Left ventricle myocardium inferior (tissue), 1 donor: ENCODE results near the gene LUZP2. TPM values are rescaled to one million over a fixed set of nuclear protein-coding genes. Genes with fewer than 3 reads are reported as not detected.

Experiments used
- DNase-seq: peaks from one replicate; pipeline ENCODE4 v3.0.0-alpha.2; 2020
- H3K27ac ChIP-seq: fragments of 200-600 bp; replicated peaks from 2 replicates; pipeline ENCODE4 v1.8.0; 2021
- H3K27me3 ChIP-seq: fragments of 200-600 bp; 2 replicates; pipeline ENCODE4 v1.8.0; 2021; ENCODE audit warnings: low read depth
- H3K36me3 ChIP-seq: fragments of 200-600 bp; 2 replicates; pipeline ENCODE4 v1.8.0; 2021
- H3K4me1 ChIP-seq: fragments of 200-600 bp; 2 replicates; pipeline ENCODE4 v1.8.0; 2021
- H3K4me3 ChIP-seq: fragments of 200-600 bp; 2 replicates; pipeline ENCODE4 v1.8.0; 2021; ENCODE audit warnings: mild to moderate bottlenecking, moderate library complexity
- H3K9me3 ChIP-seq: fragments of 200-600 bp; replicated peaks from 2 replicates; pipeline ENCODE4 v1.8.0; 2021
- intact Hi-C: fragments of 100-400 bp; cut with micrococcal nuclease; formaldehyde crosslinking; loops from one replicate; pipeline ENCODE4 v1.11.0; 2022
- total RNA-seq: library from RNA; stranded (reverse); fragmentation: NEBNext Ultra II Directional; extraction: Animal tissue kit (Norgen Biotek cat#: 25700); gene quantifications from one replicate; pipeline ENCODE4 v1.2.1, GENCODE V29; 2021
- TF ChIP-seq, protein P1 (sequence below): fragments of 200-600 bp; IDR thresholded peaks from 2 replicates; pipeline ENCODE4 v1.8.0; 2021; ENCODE audit warnings: antibody characterized with exemption, mild to moderate bottlenecking, borderline replicate concordance
- donor health status: DM: no; HTN: yes; CAD: no; lungs with severe emphysema.

LUZP2 gene
- total RNA-seq, 1 donor from 2014 or later = not detected

DNA sequence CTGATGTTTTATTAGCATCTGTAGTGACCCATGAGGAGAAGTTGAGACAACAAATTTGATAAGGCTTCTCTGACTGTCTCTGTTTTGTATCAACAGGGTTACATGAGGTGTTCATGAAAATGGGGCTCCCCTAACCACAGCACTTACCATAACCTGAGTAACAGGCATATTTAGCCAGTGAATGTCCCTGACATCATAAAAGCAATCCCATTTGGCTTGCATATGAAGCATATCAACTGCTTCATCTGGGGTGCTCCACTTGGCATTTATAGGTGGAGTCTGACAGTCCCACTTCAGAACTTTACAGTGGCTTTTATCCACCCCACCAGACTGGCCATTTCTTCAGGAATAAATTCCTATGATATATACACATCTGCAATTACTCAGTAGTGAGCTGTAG is 257.6 kb downstream of the LUZP2 start:
- H3K27me3 ChIP-seq = no peaks in the 10 kb centered on the region
- no peaks in the 10 kb centered on the region for H3K9me3 ChIP-seq
- intact Hi-C loops = no loop called here
- H3K4me3 ChIP-seq = no peak overlapping the region
- no peak for DNase-seq
- TF ChIP-seq, protein P1, sequence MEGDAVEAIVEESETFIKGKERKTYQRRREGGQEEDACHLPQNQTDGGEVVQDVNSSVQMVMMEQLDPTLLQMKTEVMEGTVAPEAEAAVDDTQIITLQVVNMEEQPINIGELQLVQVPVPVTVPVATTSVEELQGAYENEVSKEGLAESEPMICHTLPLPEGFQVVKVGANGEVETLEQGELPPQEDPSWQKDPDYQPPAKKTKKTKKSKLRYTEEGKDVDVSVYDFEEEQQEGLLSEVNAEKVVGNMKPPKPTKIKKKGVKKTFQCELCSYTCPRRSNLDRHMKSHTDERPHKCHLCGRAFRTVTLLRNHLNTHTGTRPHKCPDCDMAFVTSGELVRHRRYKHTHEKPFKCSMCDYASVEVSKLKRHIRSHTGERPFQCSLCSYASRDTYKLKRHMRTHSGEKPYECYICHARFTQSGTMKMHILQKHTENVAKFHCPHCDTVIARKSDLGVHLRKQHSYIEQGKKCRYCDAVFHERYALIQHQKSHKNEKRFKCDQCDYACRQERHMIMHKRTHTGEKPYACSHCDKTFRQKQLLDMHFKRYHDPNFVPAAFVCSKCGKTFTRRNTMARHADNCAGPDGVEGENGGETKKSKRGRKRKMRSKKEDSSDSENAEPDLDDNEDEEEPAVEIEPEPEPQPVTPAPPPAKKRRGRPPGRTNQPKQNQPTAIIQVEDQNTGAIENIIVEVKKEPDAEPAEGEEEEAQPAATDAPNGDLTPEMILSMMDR = no peak
- H3K36me3 ChIP-seq = no peaks in the 10 kb centered on the region
- H3K27ac ChIP-seq = no peak overlapping the region
- H3K4me1 ChIP-seq = no peaks in the 10 kb centered on the region

DNA sequence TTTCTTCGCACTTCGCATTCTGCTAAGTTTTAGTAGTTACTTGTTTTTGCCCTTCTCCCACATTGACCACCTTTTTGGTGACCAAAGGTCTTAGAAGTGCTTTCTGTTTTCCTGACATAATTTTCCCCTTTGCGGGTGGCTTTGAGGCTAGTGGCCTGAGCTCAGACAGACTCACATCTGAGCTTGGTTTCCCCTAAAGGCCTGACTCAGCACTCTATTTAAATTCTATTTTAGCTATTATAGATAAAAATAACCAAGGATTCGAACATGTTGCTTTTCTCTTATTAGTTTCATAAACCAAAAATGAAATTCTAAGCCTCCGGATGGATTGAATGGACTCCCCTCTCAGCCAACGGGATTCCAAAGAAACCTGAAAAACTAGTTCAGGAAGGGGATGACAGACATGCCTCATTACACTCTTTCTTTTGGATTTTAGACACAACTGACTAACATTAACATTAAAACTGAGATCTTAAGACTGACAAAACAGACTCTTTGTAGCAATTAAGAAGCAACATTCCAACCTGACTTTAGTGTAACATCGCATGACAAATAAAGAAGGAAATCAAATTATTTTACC is 258.5 kb downstream of the LUZP2 start:
- TF ChIP-seq, protein P1 = no peak
- intact Hi-C loops = no loop called here
- no peak for DNase-seq
- no peak overlapping the region for H3K4me3 ChIP-seq
- no peaks in the 10 kb centered on the region for H3K4me1 ChIP-seq
- H3K27ac ChIP-seq = no peak overlapping the region
- no peaks in the 10 kb centered on the region for H3K27me3 ChIP-seq
- no peaks in the 10 kb centered on the region for H3K36me3 ChIP-seq
- no peaks in the 10 kb centered on the region for H3K9me3 ChIP-seq

DNA sequence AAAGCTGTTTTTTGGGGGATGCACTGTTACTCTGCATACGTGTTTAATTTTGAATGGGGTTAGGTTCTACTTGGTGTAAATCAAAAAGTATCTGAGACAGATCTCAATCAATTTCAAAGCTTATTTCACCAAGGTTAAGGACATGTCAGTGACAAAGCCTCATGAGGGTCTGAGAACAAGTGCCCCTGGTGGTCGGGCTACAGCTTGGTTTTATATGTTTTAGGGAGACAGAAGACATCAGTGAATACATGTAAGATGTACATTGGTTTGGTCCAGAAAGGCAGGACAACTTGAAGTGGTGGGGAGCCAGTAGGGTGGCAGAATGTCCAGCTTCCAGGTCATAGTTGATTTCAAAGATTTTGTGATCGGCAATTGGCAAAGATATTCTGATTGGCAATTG is 262.9 kb downstream of the LUZP2 start:
- no peak overlapping the region for H3K4me3 ChIP-seq
- H3K4me1 ChIP-seq = no peaks in the 10 kb centered on the region
- no peak overlapping the region for H3K27ac ChIP-seq
- no peaks in the 10 kb centered on the region for H3K27me3 ChIP-seq
- intact Hi-C loops = no loop called here
- DNase-seq = no peak
- H3K36me3 ChIP-seq = no peaks in the 10 kb centered on the region
- TF ChIP-seq, protein P1 = no peak
- no peaks in the 10 kb centered on the region for H3K9me3 ChIP-seq

DNA sequence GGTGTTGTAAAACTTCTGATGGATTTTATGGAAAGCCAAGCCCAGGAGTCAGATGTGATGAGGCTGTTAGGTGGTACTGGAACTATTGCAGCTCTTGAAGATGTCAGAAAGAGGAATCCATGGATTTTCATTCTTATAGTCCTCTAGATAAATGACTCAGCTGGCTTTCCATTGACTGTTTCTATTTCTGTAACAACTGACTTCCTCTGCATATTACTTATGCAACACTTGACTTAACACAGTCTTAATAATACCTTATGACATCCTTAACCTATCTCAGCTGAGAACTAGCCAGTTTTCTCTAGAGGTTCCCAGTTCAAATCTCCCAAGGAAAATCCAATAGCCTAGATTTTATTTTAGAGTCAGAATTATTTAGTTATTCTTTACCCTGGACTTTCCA is 263.8 kb downstream of the LUZP2 start:
- Histone ChIP-seq H3K4me1 (no peaks in the 10 kb centered on the region), H3K36me3 (no peaks in the 10 kb centered on the region), H3K27ac (no peak overlapping the region), H3K4me3 (no peak overlapping the region), H3K9me3 (no peaks in the 10 kb centered on the region), H3K27me3 (no peaks in the 10 kb centered on the region)
- intact Hi-C loops = no loop called here
- no peak for DNase-seq
- TF ChIP-seq, protein P1 = no peak

DNA sequence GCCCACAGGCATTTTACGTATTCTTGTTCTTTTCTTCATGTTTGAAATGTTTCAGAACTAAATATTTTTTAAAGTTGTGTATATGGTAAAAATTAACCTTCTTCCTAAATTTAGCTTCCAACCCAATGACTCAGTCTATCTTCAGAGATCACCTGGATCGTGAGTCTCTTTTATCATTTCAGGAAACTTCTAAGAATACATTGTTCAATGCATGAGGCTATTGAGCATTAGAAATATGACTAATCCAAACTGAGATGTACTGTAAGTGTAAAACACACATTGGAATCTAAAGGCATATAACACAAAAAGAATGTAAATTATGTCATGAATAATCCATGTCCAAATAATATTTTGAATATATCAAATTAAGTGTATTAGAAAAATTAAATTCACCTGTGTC is 265.2 kb downstream of the LUZP2 start:
- intact Hi-C loops = no loop called here
- no peak overlapping the region for H3K4me3 ChIP-seq

More for the DNA sequence above, 265.2 kb downstream of the LUZP2 start:
- no peaks in the 10 kb centered on the region for H3K9me3 ChIP-seq
- no peak overlapping the region for H3K27ac ChIP-seq
- H3K27me3 ChIP-seq = no peaks in the 10 kb centered on the region
- no peak for DNase-seq
- TF ChIP-seq, protein P1 = no peak
- H3K4me1 ChIP-seq = no peaks in the 10 kb centered on the region
- H3K36me3 ChIP-seq = no peaks in the 10 kb centered on the region
